ENCODE results near the gene ZNF750.

Gene ZNF750

DNA sequence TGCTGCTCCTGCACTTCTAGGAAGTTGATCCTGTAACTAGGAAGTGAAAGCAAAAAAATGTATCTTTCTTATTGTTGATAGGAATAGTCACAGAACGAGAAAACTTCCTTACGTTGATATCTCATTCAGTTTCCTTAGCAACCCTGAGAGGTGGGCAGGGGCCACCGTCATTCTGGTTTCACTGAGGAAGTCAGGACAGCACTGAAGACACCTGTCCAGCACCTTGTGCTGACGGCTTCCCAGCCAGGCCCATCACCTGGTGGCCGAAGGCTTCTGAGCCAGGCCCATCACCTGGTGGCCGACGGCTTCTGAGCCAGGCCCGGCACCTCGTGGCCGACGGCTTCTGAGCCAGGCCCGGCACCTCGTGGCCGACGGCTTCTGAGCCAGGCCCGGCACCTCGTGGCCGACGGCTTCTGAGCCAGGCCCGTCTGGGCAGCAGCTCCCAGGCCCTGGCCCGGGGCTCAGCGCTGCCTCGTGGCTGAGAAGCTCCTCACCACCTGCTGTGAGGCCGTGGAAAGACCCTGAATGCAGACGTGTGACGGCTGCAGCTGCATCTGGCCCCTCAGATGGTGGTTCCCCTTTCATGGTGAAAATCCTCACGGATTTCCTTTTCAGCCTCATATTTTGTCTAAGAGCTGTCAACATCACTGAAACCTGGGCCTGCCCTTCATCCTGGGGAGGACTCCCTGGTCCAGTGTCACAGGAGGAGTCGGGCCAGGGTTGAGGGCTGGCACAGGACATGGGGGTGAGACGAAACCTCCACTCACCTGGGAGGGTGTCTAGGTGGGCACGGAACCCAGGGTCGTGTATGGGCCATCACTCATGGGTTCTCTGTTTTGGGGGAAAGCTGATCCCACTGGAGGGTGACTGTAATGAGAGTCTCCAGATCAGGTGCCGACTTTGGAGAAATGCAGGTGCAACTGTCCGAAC is 33.0 kb upstream of the ZNF750 start:
- TF ChIP-seq, protein P1, sequence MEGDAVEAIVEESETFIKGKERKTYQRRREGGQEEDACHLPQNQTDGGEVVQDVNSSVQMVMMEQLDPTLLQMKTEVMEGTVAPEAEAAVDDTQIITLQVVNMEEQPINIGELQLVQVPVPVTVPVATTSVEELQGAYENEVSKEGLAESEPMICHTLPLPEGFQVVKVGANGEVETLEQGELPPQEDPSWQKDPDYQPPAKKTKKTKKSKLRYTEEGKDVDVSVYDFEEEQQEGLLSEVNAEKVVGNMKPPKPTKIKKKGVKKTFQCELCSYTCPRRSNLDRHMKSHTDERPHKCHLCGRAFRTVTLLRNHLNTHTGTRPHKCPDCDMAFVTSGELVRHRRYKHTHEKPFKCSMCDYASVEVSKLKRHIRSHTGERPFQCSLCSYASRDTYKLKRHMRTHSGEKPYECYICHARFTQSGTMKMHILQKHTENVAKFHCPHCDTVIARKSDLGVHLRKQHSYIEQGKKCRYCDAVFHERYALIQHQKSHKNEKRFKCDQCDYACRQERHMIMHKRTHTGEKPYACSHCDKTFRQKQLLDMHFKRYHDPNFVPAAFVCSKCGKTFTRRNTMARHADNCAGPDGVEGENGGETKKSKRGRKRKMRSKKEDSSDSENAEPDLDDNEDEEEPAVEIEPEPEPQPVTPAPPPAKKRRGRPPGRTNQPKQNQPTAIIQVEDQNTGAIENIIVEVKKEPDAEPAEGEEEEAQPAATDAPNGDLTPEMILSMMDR (IDR thresholded peaks at IDR 0.05; ENCODE audit: control insufficient read depth, insufficient read depth, low read depth, low read length, missing control alignments) = no peak
- no peak overlapping the region for H3K4me3 ChIP-seq (ENCODE audit: control insufficient read depth, low read depth, low read length)
- no peak for DNase-seq (ENCODE audit: low read depth)

DNA sequence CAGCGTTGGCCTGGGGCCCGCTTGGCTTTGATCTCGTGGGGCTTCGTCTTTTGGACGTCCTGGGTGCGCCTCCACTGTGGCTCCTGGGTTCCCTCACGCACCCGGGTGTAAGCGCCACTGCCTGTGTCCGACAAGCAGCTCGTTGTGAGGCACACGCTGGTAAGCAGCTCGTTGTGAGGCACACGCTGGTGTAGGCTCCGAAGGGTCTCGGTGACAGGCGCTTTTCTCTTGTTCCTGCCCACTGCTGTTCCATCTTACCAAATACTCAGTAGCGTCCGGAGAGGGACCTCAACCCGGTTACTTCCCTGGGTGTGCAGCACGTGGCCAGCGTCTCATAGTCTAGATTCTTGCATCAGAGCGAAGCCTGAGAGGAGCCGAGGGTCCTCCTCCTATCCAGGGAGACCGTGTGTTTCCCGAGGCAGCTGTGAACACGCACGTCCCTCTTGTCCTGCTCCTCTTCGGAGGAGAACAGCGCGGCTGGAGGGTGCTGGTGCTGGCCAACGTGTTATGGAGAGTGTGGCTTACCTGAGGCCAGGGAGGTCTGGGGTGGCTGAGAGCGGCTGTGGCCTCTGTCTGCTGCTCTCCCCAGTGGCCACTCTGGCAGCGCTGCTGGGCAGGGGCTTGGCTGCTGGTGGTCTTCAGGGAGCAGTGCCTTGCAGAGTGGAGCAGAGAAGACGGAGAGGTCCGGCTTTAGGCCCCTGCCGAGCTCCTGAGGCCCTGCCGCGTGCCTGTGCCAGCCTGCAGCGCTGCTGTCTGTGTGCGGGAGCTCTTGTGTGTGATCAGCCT is 32.1 kb upstream of the ZNF750 start:
- TF ChIP-seq, protein P1 (IDR thresholded peaks at IDR 0.05; ENCODE audit: control insufficient read depth, insufficient read depth, low read depth, low read length, missing control alignments) = no peak
- H3K4me3 ChIP-seq (ENCODE audit: control insufficient read depth, low read depth, low read length) = no peak overlapping the region
- no peak for DNase-seq (ENCODE audit: low read depth)

DNA sequence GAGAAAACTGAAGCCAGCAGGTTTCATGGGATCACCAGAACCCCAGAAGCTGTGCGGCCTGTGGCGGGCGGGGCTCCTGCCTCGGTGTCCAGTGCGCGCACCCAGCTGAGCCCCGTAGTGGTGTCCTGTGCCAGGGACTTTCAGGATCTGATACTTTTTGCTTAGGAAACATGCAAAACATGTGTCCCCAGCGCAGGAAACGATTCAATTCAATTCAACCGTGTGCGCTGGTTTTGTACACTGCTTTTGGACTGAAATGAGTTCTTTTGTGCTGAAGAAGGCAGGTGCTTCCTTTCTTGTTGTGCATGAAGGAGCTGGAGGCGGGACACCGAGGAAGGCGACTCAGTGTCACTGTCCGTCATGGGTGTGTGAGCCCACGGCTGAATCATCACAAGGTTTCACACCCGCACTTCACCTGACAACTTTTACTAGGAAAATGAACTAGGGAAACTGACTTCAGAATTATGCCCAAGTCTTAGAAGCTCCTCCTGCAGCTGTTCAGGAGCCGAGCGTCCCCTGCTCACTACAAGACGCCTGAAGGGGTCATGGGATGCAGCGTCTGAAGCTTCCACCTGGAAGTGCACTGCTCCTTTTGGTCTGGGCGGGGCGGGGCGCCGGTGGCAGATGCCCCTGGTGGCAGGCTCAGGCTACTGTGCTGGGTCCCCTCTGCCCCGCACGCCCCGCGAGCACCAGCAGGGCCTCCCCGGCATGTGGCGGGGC is 31.4 kb upstream of the ZNF750 start:
- TF ChIP-seq, protein P1 (IDR thresholded peaks at IDR 0.05; ENCODE audit: control insufficient read depth, insufficient read depth, low read depth, low read length, missing control alignments) = no peak
- DNase-seq (ENCODE audit: low read depth) = no peak
- no peak overlapping the region for H3K4me3 ChIP-seq (ENCODE audit: control insufficient read depth, low read depth, low read length)

DNA sequence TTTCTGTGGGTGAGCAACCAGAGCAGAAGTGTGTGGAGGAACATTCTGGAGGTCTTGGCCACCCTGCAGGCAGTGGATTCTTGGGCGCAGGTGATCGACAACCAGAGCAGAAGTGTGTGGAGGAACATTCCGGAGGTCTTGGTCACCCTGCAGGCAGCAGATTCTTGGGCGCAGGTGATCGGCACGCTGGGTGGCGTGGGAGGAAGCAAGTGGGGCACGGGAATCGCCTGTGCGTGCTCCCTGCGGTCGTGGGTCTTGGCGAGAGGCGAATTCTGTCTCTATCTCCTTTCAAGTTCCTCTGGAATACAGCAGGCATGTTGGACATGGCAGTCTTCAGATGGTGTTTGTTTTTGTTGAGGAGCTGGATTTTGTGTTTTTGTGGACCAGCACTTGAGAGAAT is 30.7 kb upstream of the ZNF750 start:
- TF ChIP-seq, protein P1 (IDR thresholded peaks at IDR 0.05; ENCODE audit: control insufficient read depth, insufficient read depth, low read depth, low read length, missing control alignments) = no peak
- no peak overlapping the region for H3K4me3 ChIP-seq (ENCODE audit: control insufficient read depth, low read depth, low read length)

DNA sequence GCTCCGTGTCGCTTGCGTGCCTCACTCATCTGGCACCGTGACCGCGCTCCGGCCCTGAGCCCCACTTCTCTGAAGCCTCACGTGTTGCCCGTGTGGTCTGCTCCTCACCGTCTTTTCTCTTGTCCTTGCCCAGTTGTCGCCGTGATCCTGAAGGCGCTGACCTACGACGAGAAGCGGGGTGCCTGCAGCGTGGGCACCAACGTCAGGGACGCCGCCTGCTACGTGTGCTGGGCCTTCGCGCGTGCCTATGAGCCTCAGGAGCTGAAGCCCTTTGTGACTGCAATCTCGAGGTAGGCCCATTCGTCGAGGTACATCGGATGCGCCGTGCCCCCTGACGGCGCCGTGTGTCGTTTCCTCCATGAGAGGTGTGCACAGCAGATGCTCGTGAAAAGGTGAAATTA is 30.3 kb upstream of the ZNF750 start:
- DNase-seq (ENCODE audit: low read depth) = no peak
- H3K4me3 ChIP-seq (ENCODE audit: control insufficient read depth, low read depth, low read length) = no peak overlapping the region
- TF ChIP-seq, protein P1 (IDR thresholded peaks at IDR 0.05; ENCODE audit: control insufficient read depth, insufficient read depth, low read depth, low read length, missing control alignments) = no peak

More for the DNA sequence above, 30.7 kb upstream of the ZNF750 start:
- no peak for DNase-seq (ENCODE audit: low read depth)

DNA sequence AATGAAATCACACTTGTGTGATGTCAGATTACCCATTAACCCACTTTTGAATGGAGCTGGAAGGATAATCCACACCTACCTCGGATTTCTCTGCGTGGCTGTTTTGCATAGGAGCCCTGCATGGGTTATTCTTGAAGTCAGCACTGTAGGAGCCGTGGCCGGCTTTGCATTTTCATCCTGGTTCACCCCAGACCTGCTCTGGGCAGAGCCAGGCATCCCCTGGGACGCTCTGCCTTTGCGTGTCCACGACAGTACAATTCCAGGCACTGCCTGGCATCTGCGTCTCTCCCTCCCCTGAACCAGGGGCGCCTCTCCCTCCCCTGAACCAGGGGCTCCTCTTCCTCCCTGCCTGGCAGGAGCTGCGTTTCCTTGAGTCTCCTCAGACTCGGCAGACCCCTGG is 29.7 kb upstream of the ZNF750 start:
- TF ChIP-seq, protein P1 (IDR thresholded peaks at IDR 0.05; ENCODE audit: control insufficient read depth, insufficient read depth, low read depth, low read length, missing control alignments) = no peak
- H3K4me3 ChIP-seq (ENCODE audit: control insufficient read depth, low read depth, low read length) = no peak overlapping the region
- DNase-seq (ENCODE audit: low read depth) = no peak

Measured in AG09309 (cell line).